Activated CD8-positive, alpha-beta memory T cell treated with anti-CD3 and anti-CD28 coated beads for 36 hours (primary cell): ENCODE measurements around the gene KCNJ15. TPM values are rescaled to one million over a fixed set of nuclear protein-coding genes. Genes with fewer than 3 reads are reported as not detected.

Source experiments
- CTCF ChIA-PET: fragments of 350-600 bp; sonication (Branson Sonifier 250); formaldehyde crosslinking; loops from one replicate; lab custom pipeline; 2021; ENCODE audit warnings: antibody characterized with exemption; lab: Charles Lee
- POLR2A ChIA-PET: fragments of 350-600 bp; sonication (Branson Sonifier 250); formaldehyde crosslinking; loops from one replicate; lab custom pipeline; 2021; ENCODE audit warnings: antibody characterized with exemption; lab: Charles Lee
- total RNA-seq, 2 experiments: library from RNA; stranded (reverse); gene quantifications; one replicate each; pipeline ENCODE4 v1.2.3, GENCODE V29; 2021

Gene KCNJ15
- total RNA-seq, 2 experiments from 2014 or later, result 0.06 to 0.40 TPM

DNA sequence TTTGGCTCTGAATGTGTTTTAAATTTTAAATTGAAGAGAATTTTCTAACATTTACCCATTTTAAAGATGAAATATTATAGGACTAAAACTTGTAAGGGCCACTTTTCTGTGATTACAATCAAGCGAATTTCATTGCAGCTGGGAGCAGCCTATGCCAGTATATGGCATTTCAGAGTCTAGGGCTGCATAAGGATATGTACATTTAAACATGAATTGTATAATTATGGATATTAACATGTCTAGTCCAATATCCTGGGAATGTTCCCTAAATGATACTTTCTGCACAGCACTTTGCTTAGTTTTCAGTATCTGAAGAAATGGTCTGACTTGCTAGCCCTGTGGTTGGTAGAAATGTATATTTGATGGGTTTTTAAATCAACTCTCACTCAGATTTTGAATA, 8.4 kb downstream of the KCNJ15 start:
- POLR2A ChIA-PET, result no interaction called here

DNA sequence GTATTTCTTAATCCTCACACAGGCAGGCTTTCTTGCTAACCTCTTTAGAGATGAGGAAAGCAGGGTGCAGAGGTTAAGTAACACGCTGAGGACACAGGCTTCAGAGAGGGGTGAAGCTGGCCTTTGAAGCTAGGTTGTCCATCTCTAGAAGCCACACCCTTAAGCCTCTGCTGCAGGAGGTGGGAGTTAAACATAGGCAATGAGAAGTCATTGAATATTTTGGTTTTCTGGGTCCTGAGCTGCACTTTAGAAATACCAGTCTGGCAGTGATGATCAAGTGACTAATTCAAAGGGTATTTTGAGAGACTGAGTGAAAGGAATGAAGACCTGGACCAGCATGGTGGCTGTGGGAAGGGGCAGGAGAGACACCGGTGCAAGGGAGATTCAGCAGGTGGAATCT, 9.9 kb downstream of the KCNJ15 start:
- ChIA-PET CTCF (no interaction called here), POLR2A (no interaction called here)

More for the DNA sequence above, 8.4 kb downstream of the KCNJ15 start:
- CTCF ChIA-PET, result no interaction called here

DNA sequence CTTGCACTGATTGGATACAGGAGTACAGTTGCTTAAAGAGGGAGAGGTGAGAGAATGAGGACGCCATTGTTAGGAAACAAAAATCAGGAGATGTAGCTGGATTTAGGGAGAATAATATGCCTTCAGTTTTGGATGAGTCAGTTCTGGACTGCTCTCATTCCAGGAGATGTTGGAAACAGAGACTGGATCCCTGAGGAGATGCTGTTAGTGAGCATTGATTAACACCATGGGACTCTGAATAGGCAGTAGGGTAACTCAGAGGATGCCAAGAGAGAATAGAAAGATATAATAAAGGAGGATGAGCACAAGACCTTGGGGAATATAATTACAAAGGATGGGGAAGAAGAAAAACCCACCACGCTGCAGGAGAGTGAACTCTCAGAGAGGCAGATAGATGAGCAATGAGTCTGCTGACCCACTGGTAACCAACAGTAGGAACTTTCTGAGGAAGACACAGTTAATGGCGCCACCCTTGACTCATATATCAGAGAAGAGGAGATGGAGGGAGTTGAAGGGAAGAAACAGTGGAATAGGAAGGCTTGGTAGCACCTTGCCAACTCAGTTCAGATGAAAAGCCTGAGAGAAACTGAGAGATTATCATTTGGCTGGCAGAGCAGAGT, 10.5 kb downstream of the KCNJ15 start:
- POLR2A ChIA-PET, result no interaction called here
- CTCF ChIA-PET, result no interaction called here

DNA sequence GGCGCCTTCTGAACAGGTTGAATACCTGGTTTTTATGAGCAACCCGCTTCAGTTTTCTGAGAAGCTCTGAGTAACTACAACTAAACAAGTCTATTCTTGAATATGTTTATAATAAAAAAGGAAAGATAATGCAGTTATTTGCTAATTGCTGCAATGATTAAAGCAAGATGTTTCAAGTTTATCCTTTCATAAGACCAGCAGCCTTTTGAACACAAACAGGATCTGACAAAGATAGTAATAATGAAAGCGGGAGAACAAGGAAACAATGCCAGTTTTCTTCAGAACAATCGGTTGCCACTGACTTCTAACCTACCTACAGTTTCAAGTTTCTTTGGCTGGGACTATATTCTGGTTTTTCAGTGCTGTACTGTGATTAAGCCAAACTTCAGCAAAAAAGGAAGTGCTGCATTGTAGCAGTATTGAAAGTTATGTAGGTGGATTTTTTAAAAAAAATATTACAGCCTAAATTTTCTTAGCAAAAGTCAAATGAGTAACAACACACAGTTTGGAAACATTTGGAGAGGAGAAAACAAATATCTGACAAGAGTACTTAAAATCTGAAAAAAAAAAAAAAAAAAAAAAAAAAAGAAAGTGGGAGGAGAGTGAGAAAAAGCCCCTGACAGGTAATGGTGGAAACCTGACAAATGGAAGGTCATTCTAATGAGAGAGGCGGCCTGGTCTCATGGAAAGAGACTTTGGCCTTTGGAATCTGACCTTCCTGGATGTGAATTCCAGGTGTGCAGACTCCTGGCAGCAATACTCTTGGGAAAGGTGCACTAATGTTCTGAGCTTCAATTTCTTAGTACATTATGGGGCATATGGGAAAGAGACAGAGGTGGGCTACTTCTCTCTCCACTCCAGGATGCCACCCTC, 11.4 kb downstream of the KCNJ15 start:
- POLR2A ChIA-PET, result no interaction called here
- CTCF ChIA-PET, result no interaction called here

DNA sequence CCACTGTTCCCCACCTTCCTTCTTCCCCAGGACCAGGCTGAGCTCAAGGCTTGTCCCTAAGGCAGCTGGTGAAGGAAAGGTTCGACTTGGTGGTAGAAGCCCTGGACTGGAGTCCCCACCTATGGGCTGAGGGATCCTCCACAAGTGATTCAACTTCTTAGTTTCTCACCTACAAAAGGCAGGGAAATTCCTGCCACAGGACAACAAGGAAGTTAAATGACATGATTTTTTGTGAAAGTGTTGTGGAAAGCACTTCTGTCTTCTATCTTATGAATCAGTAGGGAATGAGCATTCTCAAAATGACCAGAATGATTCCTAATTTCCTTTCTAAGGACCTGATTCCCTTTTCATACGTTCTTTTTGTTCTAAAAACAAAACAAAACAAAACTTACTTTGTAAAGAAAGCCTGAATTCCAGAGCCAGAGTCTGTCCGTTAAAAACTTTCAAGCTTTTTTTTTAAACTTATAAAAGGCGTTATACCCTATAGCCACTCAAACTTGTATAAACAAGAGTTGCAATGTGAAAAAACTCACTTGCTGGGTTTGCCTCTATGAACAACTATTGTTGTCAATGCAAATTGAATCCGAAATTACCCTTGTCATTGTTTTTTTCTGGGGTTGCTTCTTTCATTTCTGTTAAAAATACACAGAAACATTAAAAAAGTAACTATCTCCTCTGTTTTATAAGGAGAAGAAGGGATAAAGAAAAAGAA, 12.2 kb downstream of the KCNJ15 start:
- ChIA-PET CTCF (no interaction called here), POLR2A (no interaction called here)

DNA sequence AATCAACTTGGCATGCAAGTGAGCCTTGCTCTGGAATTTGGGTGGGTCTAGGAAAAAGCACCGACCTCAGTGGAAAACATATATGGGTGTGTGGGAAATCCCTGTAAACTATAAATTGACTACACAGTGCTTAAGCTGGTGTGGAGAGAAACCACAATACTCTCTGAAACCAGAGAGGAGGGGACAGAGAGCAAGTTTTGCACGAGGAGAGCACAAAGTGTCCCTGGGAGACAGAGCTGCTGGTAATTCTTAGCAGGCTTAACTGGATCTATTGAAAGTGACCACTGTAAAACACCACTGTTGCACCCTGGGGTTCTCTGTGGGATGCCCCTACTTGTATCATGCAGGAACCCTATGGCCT, 12.8 kb downstream of the KCNJ15 start:
- POLR2A ChIA-PET, result no interaction called here
- CTCF ChIA-PET, result no interaction called here

DNA sequence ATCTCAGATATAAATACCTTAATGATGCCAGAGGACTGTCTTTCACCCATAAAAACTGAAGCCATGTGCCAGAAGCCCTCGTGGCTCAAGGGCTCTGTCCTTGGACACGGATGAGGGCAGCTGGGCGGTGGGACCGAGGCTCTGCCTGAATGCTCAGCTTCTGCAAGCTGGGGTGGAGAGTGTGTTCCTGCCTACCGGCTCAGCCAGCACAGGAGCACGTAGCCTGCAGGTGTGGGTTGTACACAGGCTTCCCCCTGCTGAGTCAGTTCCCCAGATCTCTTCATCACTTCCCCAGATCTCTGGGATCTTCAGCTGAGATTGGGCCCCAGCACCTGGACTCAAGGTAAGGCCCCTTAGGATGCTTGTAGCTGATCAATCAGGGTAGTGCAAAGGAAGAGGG, 15.4 kb downstream of the KCNJ15 start:
- ChIA-PET POLR2A (no interaction called here), CTCF (no interaction called here)

DNA sequence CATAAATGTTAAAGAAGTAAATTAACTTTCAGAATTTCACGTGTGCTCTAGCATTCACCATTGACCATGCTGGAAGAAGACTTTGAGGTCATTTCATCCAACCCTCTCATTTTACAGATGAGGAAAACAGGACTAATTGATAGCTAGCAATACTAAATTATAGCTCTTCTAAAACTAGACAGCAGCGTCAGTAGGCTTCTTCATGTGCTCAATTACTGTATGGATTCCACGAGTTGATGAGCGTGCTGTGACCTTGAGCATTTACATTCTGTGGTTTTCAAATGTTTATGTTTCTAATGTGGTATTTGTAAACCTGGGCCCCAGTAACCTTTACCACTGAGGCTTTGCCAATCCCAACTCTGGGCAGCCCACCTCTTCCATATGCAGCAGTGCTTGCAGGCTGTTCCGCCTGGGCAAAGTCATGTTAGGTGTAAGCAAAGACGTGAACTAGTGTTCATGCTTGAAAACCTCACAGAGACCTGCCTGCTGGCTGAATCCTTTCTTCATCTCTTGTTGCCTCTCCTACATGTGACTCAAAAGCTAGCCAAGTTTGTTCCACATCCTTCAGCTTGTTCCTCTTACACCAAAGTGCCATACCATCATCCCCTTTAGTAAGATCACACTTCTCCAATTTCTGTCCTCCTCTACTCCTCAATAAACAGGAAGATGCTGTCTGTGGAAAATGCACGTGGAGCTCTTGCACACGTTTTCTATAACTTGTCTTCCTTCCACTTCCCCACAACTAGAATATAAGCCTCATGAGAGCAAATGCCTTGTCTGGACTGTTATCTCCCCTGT, 17.2 kb downstream of the KCNJ15 start:
- ChIA-PET CTCF (no interaction called here), POLR2A (no interaction called here)

DNA sequence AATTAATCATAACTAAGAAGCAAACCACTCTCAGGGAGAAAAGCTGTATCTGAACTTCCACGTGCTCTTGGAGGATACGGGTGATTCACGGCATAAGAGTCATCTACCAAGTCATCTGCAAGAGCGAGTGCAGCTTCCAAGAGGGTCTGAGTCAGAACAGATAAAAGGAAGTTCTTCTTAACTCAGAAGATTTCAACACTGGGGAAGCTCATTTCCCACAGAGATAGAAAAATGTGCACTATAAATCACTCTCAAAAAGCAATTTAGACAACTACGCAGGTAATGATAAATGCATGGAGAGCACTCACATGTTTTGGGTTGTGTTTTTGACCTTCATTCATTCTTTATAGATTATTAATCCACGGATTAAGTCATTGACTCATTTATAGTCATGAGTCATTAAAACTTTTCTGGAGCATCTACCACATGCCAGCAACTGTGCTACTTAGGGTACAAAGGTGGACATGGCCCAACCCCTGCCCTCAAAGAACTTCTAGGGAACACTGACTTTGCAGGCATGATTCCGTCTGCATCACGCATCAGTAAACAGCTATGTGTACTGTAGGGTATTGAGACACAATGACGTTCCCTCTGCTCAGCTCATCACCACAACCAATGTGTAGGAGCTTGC, 20.8 kb downstream of the KCNJ15 start:
- ChIA-PET POLR2A (no interaction called here), CTCF (no interaction called here)

DNA sequence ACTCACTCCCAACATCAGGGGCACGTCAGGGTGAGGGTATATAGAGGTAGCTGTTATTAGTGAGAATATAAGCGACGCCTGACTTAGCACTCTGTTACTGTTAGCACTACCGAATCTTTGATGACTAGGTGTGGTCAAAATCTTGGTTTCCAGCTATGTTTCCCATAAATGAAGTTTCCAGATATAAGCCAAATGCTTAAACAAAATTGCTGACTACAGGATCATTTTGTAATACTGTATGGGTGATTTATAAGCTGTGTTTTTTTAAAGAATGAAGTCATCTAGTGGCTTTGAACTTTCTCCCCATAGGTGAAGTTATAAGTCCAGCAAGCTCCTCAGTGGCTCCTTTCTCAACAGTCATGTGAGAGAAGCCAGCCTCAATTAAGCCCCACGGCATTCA, 23.7 kb downstream of the KCNJ15 start:
- CTCF ChIA-PET, result no interaction called here
- POLR2A ChIA-PET, result no interaction called here

DNA sequence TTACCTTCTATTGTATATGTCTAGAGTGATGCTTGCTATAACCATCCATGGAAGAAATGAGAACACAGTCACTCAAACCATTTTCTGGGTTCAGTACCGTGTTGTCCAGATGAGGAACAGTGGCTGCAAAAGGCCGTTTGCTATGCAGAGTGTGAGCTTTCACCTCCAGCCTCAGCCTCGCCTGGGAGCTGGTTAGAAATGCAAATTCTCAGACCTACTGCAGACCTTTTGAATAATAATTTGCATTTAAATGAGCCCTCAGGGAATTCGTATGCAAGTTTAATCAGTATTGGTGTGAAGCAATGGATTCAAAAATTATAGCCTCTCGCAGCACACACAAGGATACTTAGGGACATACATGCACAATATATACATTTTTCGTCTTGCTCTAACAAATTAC, 24.1 kb downstream of the KCNJ15 start:
- POLR2A ChIA-PET, result no interaction called here
- CTCF ChIA-PET, result no interaction called here

DNA sequence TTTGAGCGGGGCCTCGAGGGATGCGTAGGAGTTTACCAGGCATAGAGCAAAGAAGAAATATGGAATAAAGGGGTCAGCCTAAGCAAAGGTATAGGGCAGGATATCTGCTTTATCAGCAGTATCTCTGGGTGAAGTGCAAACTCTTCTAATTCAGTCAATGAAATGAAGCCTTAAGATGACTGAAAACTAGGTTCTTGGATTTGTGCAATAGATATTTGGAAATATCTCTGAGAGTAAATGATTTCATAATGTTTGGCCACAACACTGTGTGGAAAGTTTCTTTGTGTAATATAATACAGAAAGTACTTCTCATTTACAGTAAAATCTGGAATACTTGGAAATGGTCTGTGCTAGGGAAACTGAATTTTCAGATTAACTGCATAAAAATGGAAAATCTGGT, 26.1 kb downstream of the KCNJ15 start:
- ChIA-PET POLR2A (no interaction called here), CTCF (no interaction called here)

DNA sequence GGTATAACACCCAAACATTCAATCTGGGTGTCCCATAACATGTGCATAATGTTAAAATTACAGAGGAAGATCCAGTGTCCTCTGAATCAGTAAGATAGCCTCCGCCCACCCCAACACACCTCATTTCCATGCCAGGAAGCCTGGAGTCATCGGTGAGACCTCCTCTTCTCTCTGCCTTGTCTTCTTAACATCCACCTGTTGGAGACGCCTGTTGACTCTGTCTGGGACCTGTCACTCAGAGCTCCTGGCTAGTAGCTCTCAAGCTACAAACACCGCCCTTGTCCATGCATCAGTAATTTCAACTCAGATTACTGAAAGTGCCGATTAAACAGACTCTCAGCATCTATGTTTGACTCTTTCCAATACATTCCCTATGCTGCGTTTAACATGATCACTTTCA, 27.4 kb downstream of the KCNJ15 start:
- POLR2A ChIA-PET, result no interaction called here
- CTCF ChIA-PET, result no interaction called here

DNA sequence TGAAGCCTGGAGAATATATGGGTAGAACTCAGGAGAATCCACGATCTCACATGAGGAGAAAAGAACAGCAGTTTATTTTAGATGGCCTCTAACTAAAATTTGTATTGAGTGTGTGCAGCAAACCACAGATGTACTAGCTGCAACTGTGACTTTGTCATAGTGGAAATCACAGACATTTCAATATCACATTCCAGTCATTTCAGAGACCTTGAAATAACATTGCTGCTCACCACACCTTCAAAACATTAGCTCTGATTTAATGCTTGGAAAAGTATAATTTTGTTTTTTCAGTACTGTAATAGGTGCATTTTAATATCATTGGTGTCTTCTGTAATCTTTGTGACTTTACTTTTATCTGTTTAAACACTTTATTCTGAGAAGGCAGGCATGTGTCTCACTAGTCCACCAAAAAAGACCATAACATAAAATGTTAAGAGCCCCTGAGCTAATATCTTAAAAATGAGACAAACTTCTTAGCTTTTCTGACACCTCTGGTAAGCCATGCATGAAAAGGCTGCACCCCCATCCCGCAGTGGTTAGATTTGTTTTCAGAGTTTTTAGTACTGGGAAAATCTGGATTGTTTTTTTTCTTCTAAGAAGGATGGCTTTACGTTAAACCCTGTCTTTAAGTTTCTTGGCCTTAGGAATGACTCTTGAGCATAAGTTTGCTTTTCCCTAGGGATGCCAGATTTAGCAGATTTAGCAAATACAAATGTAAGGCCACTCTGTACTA, 30.1 kb downstream of the KCNJ15 start:
- CTCF ChIA-PET, result no interaction called here

DNA sequence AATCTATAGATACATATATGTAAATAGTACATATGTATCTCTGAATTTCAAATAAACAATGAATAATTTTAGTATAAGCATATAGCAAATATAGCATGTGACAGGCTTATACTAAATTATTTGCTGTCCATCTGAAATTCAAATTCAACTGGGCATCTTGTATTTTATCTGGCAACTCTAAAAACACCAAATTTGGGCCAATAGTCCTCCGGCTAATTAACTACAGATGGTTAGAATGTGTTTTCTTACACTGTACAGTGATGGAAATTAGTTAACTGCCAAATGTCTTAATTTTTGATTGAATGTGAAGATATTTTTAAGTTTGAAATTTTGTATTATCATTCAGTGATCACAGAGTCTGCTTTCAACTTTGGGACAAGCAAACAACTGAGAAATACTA, 30.7 kb downstream of the KCNJ15 start:
- ChIA-PET CTCF (no interaction called here), POLR2A (no interaction called here)

More for the DNA sequence above, 30.1 kb downstream of the KCNJ15 start:
- POLR2A ChIA-PET, result no interaction called here

DNA sequence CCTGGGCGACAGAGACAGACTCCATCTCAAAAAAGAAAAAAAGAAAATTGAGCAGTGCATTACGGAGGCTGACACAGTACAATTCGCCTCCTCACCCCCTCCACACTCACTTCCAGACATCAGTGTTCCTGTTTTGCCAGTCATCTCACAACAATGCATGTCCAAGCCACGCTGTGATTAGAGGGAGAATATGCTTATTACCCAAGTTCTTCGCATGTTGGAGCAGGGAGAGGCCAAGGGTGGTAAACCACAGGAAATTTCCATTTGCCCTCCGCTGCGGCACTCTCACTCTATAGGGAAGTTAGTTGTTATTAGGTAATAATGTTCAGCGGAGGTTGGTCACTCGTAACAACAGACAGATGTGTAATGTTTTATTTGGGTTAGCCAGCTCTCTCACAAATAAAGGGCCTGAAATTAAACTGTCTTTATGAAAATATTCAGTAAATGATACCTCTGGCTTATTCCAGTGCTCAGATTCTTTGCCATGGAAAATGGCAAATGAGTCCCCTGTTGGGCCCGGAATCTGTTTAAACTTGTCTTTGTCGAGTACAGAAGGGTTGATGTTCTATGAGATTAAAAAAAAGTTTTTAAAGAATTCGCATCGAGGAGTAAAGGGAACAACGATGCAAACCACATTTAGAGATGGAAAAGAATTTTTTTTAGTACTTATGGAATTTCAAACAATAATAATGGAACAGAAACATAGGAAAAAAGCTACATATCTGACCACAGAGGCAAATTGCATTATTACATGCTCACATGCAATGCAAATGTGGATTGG, 33.1 kb downstream of the KCNJ15 start:
- POLR2A ChIA-PET, result no interaction called here
- CTCF ChIA-PET, result no interaction called here

DNA sequence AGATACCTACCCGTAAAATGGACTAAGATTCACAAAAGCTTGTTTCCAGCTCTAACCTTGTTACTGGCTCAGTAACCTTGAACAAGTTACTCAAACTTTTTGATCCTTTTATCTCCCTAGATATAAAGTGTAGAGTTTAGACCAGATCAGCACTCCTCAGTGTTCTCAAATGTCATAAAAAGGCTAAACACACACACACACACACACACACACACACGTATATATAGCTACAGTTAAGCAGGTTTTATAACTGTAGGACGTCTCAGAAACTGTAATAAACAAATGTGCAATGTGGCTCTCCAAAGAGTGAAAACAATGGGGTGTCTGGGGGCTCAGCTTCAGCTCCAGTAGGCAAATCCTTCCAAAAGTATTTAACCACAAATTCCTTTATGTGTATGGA, 34.0 kb downstream of the KCNJ15 start:
- POLR2A ChIA-PET, result no interaction called here
- CTCF ChIA-PET, result no interaction called here

DNA sequence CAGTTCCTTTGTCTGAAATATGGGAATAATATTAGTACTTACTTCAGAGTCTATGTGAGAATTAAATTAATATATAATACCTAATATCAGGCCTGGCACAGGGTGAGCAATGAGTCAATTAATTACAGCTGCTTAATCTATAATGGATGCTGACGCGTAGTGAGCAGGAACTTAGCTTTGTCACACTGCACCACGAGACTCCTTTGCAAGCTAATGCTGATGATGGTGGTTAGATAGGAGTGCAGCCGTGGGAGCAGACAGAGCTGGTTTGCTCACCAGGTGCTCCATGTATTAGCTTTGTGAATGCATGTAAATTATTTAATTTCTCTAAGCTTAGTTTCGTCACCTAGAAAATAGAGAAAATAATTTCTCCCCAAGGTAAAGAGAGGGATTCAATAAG, 35.1 kb downstream of the KCNJ15 start:
- POLR2A ChIA-PET, result no interaction called here
- CTCF ChIA-PET, result interaction anchor here (0.9 kb wide), 1 partner anchor 65 kb away, joined by 3 read pairs; no protein-coding TSS in a partner anchor
